Measurements from ENCODE around the gene VSIG10.

The VSIG10 gene

DNA sequence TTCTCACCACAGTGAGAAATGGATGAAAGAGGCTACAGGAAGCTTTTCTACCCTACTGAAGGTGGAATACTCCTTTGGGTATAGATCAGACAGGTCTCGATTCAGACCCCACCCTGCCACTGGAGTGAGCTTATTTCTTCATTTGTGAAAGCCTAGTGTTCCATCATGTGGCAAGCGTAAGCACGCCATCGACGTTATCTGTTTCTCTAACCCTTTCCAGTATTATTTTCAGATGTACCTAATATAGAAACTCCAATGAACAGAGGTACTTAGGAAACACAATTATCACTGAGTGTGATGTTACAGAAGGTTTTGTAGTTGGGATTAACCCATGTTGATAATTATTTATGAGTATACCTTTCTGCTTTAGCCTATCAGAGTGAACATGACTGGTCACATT, 44.5 kb upstream of the VSIG10 start:
- Histone ChIP-seq H3K79me2 (ENCODE audit: low read length) (no peaks in the 10 kb centered on the region), H3K9me3 (replicated peaks; ENCODE audit: insufficient read depth, low read length) (no peaks in the 10 kb centered on the region), H3K9me2 (replicated peaks; ENCODE audit: insufficient read depth, low read length) (no peaks in the 10 kb centered on the region), H3K27ac (ENCODE audit: low read length) (no peak overlapping the region), H3K4me3 (ENCODE audit: low read length) (no peak overlapping the region), H3K27me3 (replicated peaks; ENCODE audit: insufficient read depth, low read length) (no peaks in the 10 kb centered on the region), H3F3A (ENCODE audit: insufficient read depth, low read length) (no peaks in the 10 kb centered on the region), H3K9ac (ENCODE audit: low read length) (no peak overlapping the region), H3K4me2 (ENCODE audit: low read depth, low read length) (no peak overlapping the region), H3K4me1 (ENCODE audit: low read length) (no peaks in the 10 kb centered on the region), H4K20me1 (ENCODE audit: insufficient read depth, low read length) (no peaks in the 10 kb centered on the region), H3K36me3 (replicated peaks; ENCODE audit: insufficient read depth, low read length) (no peaks in the 10 kb centered on the region), H2AFZ (ENCODE audit: low read length) (no peak overlapping the region)
- DNase-seq: no peak
- no peak for TF ChIP-seq EZH2phosphoT487 (IDR thresholded peaks at IDR 0.05; ENCODE audit: low read length)
- TF ChIP-seq CTCF (IDR thresholded peaks at IDR 0.05; ENCODE audit: low read length): no peak
- TF ChIP-seq EZH2 (optimal IDR thresholded peaks at IDR 0.05; ENCODE audit: low read depth, low read length): no peak

- no peak overlapping the region for H2AFZ ChIP-seq (ENCODE audit: low read length)
- TF ChIP-seq CTCF (IDR thresholded peaks at IDR 0.05; ENCODE audit: low read length) (no peak), EZH2 (optimal IDR thresholded peaks at IDR 0.05; ENCODE audit: low read depth, low read length) (no peak), EZH2phosphoT487 (IDR thresholded peaks at IDR 0.05; ENCODE audit: low read length) (no peak)
- no peaks in the 10 kb centered on the region for H3F3A ChIP-seq (ENCODE audit: insufficient read depth, low read length)
- H3K79me2 ChIP-seq (ENCODE audit: low read length): no peaks in the 10 kb centered on the region
- no peaks in the 10 kb centered on the region for H4K20me1 ChIP-seq (ENCODE audit: insufficient read depth, low read length)
- no peaks in the 10 kb centered on the region for H3K9me3 ChIP-seq (replicated peaks; ENCODE audit: insufficient read depth, low read length)
- no peak overlapping the region for H3K9ac ChIP-seq (ENCODE audit: low read length)
- H3K9me2 ChIP-seq (replicated peaks; ENCODE audit: insufficient read depth, low read length): no peaks in the 10 kb centered on the region
- no peaks in the 10 kb centered on the region for H3K27me3 ChIP-seq (replicated peaks; ENCODE audit: insufficient read depth, low read length)
- H3K36me3 ChIP-seq (replicated peaks; ENCODE audit: insufficient read depth, low read length): no peaks in the 10 kb centered on the region
- no peak overlapping the region for H3K4me3 ChIP-seq (ENCODE audit: low read length)
- no peaks in the 10 kb centered on the region for H3K4me1 ChIP-seq (ENCODE audit: low read length)
- no peak overlapping the region for H3K27ac ChIP-seq (ENCODE audit: low read length)
- no peak overlapping the region for H3K4me2 ChIP-seq (ENCODE audit: low read depth, low read length)
- DNase-seq: no peak
These were observed 42.0 kb upstream of the VSIG10 start for GRCh38 chr12:118145798-118146156.

DNA sequence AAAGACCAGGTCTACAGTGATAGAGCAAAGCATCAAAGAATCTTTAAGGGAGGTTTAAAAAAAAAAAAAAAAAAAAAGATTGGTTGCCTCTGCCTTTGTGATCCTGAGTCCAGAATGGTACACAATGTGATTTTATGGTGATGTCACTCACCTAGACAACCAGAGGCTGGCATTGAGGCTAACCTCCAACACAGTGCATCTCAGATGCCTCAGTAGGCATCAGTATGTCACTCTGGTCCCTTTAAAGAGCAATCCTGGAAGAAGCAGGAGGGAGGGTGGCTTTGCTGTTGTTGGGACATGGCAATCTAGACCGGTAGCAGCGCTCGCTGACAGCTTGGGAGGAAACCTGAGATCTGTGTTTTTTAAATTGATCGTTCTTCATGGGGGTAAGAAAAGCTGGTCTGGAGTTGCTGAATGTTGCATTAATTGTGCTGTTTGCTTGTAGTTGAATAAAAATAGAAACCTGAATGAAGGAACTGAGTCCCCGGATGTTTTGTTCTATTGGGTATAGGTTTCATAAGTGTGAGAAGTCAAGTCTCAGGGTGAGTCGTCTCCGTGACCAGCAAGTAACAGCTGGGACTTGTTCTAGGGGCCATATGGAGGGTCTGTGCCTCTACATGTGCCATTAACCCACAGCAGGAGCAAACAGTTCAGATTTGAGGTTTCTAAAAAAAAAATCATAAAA, 41.4 kb upstream of the VSIG10 start:
- H3K27ac ChIP-seq (ENCODE audit: low read length): no peak overlapping the region
- H3K4me2 ChIP-seq (ENCODE audit: low read depth, low read length): no peak overlapping the region

More for the DNA sequence above, 41.4 kb upstream of the VSIG10 start:
- Histone ChIP-seq H3K79me2 (ENCODE audit: low read length) (no peaks in the 10 kb centered on the region), H4K20me1 (ENCODE audit: insufficient read depth, low read length) (no peaks in the 10 kb centered on the region), H3K27me3 (replicated peaks; ENCODE audit: insufficient read depth, low read length) (no peaks in the 10 kb centered on the region), H3K9ac (ENCODE audit: low read length) (no peak overlapping the region), H2AFZ (ENCODE audit: low read length) (no peak overlapping the region), H3K9me2 (replicated peaks; ENCODE audit: insufficient read depth, low read length) (no peaks in the 10 kb centered on the region), H3K4me1 (ENCODE audit: low read length) (no peaks in the 10 kb centered on the region), H3K36me3 (replicated peaks; ENCODE audit: insufficient read depth, low read length) (no peaks in the 10 kb centered on the region), H3K9me3 (replicated peaks; ENCODE audit: insufficient read depth, low read length) (no peaks in the 10 kb centered on the region), H3F3A (ENCODE audit: insufficient read depth, low read length) (no peaks in the 10 kb centered on the region), H3K4me3 (ENCODE audit: low read length) (no peak overlapping the region)
- DNase-seq: no peak
- TF ChIP-seq EZH2 (optimal IDR thresholded peaks at IDR 0.05; ENCODE audit: low read depth, low read length) (no peak), CTCF (IDR thresholded peaks at IDR 0.05; ENCODE audit: low read length) (no peak), EZH2phosphoT487 (IDR thresholded peaks at IDR 0.05; ENCODE audit: low read length) (no peak)
